Midbrain (tissue), 1 donor: ENCODE results near the gene VTN.
A peak's percentile ranks its signal among the peaks of the same experiment; 100 is the strongest.
"Not testable (repeated sequence)": the region's sequence is repeated elsewhere in the genome, so short reads cannot be mapped to it uniquely, and the experiment has no call there.

Source experiments
- DNase-seq: peaks from one replicate; lab custom pipeline; 2025; lab: John Stamatoyannopoulos, UW

Gene VTN

DNA sequence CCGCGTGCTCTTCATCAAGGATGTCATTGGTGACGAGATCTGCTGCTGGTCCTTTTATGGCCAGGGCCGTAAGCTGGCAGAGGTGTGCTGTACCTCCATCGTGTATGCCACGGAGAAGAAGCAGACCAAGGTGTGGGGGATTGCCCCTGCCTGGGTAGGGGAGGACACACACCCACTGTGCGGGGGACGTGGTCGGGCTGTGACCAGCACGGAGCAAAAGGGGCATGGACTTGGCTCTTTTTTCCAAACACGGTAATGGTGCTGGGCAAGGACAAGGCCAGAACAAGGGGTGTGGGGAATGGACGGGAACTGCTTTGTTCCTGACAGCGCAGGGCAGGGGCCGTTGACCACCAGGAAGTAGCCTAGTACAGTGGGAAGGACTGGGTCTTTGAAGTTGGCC is 27.8 kb downstream of the VTN start:
- DNase-seq = no peak

DNA sequence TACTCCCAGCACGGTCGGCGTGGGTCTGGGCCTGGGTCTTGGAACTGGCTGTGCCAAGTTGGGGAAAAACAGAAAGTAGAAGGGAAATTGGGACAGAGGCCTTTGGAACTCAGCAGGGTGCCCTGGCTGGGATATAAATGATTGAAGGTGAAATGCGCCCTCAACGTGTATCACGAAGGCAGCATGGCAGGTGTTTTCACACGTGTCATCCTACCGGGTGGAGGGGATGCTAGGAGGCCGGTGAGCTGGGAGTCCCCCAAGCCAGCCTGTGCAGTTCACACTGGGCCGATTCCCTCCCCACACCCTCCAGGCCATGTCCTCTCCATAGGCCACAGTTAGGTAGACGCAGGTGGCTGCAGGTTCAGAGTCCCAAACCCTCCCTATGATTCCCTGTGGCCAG is 28.6 kb downstream of the VTN start:
- DNase-seq = no peak

DNA sequence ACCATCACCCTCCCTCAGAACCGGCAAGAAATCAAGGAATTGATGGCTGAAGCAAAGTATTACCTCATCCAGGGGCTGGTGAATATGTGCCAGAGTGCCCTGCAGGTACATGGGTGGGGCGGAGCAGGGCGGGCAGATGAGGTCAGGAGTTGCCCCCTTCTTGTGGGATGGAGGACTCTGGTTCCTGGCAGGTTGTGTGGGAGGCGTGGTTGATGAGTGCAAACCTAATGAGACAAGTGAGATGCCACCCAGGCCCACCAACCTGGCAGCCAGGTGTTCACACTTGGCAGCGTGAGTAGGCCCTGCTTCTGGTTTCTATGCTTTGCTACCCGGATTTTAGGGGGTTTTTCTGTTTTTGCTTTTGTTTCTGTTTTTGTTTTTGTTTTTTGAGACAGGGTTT is 29.7 kb downstream of the VTN start:
- no peak for DNase-seq

DNA sequence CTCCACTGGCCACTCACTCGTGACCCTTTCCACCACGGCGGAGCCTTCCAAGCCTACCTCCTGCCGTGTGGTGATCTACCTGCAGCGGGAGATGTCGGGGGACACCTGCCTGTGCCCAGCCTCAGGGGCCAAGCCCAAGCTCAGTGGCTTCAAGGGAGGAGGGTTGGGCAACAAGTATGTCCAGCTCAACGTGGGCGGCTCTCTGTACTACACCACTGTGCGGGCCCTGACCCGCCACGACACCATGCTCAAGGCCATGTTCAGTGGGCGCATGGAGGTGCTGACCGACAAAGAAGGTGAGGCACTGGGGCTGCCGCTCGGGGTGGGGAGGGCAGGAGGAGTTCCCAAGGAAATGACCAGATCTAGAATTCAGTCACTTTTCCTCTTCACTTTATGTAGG is 30.7 kb downstream of the VTN start:
- no peak for DNase-seq

DNA sequence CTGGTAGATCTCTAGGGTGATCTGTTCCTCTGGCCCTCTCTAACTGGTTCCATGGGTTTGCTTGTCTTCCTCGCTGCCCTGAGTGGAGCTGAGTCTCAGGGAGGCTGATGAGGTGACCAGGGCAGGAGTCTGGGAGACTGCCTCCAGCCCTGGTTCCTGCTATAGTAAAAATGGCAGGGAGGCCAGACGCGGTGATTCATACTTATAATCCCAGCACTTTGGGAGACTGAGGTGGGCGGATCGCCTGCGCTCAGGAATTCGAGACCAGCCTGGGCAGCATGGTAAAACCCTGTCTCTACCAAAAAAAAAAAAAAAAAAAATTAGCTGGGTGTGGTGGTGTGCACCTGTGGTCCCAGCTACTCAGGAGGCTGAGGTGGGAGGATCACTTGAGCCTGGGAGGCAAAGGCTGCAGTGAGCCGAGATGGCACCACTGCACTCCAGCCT is 31.3 kb downstream of the VTN start:
- DNase-seq = not testable (repeated sequence)

DNA sequence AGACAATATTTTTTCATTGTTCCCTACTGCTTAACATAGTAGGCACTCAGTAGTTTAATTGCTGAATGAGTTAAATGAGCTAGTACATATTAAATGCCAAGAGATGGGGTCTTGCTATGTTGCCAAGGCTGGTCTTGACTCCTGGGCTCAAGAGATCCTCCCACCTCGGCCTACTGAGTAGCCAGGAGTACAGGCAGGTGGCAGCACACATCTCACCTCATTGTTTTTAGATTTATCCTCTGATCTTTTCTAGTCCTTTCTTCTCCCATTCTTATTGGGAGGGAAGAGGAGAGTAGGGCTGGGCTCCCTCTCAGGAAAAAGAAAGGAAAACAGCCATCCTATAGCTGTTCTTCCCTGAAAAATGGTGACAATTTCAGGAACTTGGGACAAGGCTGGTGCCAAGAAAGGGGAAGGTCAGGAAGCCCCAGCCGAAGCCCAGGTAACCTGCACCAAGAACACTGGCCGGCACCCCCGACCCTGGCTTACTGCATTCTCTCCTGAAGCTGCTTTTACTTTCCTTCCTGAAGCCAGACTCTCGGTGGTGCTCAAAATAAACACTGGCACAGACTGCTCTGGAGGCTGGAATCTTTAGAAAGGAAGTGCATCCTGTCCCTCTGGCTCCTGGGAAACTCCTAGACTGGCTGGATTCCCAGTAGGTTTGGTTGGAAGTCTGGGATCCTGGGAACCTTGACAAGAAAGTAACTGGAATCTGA is 31.9 kb downstream of the VTN start:
- no peak for DNase-seq

DNA sequence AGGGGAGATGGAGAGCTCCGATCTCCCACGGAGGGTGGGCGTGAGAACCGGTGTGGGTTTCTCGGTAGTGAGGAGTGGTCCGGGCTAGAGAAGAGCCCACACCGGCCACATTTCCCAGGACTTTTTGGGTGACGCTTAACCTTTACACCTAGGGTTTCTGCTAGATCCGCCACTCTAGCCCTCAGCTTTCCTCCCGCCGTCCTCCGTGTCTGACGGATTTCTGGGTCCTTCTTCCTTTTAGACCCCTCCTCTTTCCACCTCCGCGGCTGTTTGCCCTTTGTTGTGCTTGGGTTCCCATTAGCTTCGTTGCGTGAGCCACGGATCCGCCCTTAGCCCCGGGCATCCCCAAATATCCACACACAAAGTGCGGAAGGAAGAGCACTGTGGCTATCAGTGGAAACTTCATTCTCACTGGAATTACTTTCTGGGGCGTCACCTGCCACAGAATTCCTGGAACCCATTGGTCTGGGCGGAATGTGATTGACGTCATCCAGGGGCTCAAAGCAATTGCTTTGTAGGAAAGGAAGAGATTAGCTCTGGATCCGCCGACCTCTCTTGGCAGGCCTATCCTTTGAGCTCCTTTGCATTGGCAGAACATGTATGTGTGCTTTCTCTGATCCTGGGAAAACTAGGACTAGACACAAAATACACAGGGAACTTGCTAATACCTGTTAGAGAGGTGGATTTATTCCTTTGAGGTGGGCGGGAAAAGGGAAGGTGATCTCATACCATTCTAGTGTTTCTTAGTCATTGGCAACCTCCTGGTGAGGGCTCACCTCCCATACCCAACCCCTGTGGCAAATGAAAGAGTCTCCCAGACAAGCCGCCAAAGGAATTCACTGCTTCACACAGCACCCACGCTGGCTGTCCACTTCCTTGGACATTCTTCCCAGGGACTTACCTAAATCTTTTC is 33.9 kb downstream of the VTN start:
- peak; percentile 9 for DNase-seq

DNA sequence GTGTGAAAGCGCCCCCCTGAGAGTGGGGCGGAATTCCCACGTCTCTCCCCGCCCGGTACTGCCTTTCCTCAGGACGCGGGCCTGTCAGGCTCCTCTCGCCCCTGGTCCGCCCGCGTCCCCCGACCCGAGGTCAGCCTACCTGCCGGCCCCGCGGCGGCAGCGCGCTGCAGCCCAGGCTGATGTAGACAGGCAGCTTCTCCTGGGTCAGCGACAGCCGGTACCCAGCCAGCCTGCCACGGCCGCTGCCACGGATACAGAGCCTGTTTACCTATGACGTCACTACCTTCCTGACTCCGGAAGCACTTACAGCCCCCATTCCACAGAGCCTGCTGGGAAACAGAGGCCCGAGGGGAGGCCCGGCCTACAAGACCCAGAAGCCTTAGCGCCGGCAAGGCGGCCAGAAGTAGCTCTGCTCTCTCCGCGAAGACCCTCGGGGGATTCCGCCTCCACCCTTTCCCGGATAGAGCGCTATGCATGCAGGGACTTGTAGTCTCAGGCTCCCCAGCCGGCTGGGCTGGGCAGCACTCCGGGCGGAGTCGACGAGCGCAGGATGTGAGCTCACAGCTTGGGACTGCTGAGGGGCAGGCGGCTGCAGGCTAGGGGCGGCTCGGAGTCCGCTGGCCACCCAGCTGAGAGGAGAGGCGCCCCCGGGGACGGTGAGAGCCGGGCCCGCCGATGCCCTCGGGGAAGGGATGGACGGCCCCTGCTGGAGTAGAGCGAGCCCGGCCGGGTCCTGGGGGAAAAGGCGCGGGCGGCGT is 34.7 kb downstream of the VTN start, which contains the start of the genes IFT20 and TNFAIP1:
IFT20 (minus strand) TSS at position 272 of the 758 bp plus-strand sequence. CDS start 3,487 bp downstream, outside the sequence.
TNFAIP1 (plus strand) TSS at position 561 of the 758 bp plus-strand sequence. CDS start 3,761 bp downstream, outside the sequence.
- DNase-seq = peak; percentile 100

DNA sequence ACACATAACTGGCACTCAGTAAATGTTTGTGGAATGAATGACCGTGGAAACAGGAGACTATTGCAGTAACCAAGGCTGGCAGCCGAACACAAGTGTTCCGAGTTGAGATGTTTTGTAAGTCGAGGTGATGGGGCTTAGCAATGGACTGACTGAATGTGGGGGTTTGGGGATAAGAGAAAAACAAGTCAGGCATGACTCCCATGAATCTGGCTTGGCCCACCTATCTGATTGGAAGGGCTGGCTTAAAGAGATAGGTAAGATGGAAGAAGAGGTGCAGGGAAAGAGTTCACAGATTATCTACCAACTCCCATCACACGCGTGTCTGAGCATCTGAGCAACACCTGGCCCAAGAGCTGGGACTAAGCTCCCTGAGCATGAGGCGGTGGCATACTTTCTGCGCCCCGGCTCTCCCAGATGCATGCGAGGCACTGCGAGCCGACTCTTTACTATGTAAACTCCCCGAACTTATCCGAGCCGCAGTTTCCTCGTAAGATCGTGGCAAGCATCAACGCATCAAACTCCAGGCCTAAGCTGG is 35.4 kb downstream of the VTN start:
- DNase-seq = no peak

DNA sequence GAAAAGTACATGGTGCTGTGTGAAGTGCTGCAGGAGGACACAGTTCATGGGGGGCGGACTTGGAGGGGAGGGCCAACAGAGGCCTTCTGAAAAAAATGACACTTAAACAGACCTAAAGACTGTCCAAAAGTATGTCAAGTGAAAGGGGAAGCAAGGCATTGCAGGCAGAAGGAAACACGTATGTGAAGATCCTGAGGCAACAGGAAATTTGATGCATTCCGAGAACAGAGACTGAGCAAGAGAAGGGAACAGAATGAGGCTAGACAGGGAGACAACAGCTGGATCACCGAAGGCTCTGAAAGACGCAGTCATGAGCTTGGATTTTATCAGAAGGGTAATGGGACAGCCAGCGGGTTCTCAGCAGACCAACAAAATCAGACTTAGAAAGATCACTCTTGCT is 35.9 kb downstream of the VTN start:
- DNase-seq = no peak

DNA sequence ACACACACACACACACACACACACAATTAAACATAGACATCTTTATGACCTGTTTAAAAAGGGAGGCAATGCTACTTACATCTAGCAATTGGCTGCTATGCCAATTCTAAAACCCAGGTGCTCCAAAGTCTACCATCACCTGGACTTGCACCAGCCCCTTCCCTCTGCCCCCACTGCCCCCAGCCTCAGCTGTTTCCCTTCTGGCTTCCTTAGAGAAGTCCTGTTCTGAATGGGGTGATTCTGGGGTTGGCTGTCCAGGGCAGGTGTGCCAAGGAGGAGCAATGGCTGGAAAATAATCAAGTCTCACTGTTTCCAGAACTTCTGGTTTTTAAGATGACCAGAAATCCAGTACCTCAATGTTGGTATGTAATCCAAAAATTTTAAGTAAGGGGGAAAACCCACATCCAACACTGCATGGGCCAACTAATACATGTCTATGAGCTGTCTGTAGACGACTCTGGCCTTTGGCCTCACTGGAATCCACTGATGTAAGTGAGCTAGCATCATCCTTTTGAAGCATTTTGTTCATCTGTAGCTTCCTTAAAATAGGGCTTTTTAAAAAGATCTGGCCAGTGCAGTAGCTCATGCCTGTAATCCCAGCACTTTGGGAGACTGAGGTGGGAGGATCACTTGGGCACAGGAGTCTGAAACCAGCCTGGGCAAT is 36.9 kb downstream of the VTN start:
- DNase-seq = no peak

DNA sequence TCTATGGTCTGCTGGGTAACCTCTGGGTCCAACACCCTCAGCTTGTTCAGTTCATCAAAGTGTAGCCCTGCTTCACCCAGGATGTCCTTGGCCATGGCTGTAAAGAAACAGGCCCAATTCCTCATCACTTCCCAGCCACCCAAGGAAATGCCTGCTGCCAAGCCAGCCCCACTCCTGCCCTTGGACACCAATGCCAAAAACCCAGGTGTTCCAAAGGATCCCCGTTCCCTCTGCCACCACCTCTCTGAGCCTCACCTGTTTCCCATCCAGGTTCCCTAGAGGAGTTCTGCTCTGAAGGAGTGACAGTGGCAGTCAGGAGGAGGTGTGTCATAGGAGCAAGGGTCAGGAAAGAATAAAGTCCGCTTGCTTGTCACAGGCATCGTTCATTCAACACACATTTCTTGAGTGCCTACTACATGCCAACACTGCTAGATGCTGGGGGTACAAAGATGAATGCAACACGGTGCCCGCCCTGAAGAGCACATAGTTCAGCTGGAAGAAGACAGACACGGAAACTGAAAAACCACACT is 38.2 kb downstream of the VTN start:
- DNase-seq = no peak

DNA sequence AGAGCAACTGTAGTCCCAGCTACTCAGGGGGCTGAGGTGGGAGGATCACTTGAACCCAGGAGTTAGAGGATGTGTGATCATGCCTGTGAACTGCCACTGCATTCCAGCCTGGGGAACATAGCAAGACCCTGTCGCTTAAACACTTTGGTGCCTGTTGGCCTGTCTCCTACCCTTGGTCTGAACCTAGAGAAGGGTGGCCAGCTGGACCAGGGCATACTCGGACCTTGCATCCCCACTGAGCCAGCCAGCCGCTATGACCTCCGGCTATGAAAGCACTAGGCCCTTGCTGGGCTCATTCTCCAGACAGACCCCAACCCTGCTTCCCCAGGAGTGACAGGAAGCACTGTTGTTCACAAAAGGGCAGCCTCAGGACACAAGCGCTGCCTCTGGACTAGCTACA is 39.4 kb downstream of the VTN start:
- no peak for DNase-seq

DNA sequence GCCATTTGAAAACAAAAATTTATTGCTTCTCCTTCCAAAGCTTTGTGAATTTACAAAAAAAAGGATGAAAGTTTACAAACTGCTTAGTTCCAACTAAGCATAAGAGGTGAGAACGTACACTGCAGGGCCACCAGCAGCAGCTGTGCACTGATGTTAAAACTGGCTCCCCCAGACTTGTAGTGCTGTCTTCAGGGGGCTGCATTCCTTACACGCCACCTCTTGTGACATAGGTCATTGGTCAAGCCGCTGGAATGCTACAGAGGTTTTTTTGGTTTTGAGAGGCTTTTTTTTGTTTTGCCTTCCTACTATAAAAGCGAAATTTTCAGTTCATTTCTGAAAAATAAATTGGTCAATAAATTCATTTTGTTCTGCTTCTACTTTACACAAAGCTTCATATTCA is 41.8 kb downstream of the VTN start:
- no peak for DNase-seq

DNA sequence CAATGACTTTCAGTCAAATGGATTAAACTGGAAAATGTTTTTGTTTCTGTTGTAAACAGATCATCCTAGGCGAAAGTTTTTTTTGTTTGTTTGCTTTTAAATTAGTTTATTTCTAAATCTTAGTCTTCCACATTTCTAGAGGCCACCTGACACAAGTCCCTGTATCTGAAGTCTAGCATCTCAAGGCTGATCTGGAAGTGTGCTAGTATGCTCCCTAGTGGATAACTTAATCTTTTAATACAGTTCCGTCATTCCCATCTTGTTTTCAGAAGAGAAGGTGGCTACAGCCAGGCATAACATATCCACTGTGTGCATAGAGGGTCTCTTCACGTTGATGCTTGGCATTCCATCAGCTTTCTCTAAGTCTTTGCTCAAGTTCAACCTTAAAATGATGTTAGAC is 42.4 kb downstream of the VTN start:
- no peak for DNase-seq

DNA sequence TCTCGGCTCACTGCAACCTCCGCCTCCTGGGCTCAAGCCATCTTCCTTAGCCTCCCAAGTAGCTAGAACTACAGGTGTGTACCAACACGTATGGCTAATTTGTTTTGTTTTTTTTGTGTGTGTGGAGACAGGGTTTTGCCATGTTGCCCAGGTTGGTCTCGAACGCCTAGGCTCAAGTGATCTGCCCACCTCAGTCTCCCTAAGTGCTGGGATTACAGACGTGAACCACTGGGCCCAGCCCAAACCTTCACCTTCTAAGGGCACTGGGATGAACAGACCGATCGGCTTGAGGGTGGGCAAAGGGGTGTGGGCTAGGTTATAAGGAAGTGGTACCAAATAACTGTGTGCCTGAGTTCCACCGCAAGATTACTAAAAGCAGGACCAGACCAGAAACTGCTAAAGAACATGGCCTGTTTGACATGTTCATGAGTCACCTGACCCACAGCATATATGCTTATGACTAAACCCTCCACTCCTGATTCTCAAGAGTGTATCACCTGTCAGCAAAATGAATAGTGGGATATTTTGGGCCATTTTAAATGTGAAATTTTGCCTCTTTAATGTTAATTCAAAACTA is 43.0 kb downstream of the VTN start:
- no peak for DNase-seq

DNA sequence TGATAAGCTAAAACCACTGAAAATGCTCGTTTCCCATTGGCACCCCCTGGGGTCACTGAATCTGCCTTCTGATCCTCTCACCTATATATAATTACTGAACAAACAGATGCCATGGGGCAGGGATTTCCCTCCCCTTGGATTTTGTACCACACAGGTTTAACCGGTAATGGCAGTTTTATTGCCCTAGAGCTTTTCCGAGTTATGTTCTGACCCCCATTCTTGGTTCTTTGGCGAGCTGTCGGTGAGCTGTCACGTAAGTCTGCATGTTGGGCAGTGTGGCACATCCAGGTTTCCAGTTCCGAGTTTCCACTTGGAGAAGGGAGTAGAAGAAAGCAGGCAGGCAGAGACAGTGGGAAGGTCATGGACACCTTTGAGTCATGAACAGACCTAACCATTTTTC is 44.0 kb downstream of the VTN start:
- no peak for DNase-seq

DNA sequence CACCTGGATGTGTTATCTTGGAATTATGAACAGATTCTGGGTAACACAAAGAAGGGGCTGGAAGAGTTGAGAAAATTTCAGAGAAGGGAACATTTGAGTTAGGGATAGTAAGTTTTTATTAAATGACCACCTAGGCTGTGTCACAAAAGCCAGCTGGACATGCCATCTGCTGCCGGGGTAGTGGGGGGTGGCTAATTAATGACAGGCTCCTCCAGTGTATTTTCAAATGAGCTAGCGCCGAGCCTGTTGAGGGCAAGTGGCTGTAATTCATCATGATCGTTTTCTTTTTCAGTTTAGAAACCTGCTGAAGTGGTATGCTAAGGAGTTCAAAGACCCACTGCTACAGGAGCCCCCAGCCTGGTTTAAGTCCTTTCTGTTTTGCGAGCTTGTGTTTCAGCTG is 44.9 kb downstream of the VTN start:
- DNase-seq = no peak

DNA sequence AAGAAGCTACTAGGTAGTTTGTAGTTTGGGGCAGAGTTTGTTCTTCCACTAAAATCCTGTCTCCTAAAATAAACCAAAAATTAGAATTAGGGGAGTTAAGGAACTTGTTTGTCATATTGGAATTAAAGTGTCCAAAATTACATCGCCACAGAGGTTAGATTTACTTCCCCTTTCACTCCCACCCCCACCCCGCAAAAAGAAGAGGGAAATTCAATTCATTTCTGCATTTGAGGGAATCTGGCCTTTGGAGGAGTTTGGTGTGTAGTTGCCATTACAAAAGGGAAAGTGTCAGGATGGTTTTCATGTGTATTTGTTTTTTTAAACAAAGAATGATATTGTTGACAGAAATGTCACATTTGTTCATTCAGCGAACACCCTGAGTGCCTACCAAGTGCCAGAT is 45.3 kb downstream of the VTN start:
- no peak for DNase-seq

DNA sequence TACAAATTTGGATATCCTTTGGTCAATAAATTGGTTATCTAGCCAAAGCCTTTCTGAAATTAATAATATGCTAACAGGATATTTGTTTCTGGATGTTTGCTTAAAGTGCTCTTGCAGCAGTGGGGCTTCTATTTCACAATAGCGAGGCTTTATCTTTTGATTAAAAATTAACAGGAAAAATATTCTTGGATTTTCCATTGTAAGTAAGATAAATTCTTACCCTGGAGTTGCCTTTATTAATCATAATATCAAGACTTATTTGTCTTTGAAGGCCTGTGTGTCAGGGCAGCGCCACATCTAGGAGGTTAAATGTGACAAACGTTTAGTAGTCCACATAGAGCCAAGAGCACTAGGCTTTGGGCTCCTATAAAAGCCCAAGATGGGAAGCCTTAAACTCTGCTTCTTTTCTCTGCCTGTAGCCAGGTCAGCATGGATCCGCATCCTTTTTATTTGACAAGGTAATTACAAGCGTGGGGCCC is 45.8 kb downstream of the VTN start:
- DNase-seq = no peak
